Skeletal muscle cell (primary cell): ENCODE measurements around the gene GPC6.

Experiments
- DNase-seq: peaks from one replicate; pipeline ENCODE4 v3.0.0-alpha.2; 2010; ENCODE audit warnings: low read depth
- H3K4me3 ChIP-seq: 2 replicates; pipeline ENCODE4 v1.5.1; 2011; ENCODE audit warnings: low read depth, mild to moderate bottlenecking, control low read depth, low read length, moderate library complexity

GPC6 gene

DNA sequence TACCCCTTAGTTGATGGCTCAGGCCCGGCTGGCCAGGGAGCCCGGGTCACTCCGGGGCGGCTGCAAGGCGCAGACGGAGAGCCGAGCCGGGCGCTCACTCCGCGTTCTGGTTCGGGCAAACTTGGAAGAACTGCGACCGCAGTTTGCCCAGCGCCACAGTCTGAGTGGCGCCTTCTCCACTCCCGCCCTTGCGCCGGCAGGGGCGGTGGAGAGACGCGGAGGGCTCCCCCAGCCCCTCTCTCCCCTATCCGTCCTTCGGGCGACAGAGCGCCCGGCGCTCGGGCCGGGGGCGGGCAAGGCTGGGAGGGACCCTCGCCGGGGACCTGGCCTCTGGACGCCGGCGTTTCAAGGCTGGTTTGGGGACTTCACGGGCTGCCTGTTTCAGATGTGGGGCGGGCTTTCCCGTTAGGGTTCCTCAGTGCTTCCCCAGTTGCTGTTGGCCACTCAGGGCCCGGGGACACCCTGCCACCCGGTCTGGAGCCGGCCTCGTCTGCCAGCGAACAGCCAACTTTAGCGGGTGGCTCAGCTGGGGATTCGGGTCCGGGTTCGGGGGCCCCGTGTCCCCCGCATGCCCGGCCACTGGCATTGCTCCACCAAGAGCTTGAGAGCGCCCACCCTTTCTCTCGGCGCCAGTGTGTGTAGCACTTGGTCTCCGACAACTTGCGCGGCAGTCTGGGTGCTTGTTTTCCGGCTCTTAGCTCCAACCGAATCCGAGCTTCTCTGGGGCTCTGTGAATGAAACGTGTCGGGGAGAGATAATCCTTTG lies 1.5 kb downstream of the GPC6 start:
- peak overlapping the region; percentile 94 for H3K4me3 ChIP-seq
- no peak for DNase-seq

DNA sequence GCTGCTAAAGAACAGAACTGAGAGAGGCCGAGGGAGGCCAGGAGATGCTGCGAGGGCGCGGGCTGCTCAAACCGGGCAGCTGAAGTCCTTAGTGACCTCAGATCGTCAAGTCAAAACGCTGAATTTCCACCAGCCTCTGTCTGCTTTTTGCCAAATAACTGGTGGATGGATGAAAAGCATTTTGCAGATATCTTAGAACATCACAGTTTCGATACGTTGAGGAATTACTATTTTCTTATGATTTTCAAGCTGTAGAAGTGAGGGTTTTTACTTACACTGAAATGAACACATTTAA lies 2.0 kb downstream of the GPC6 start:
- no peak for DNase-seq
- H3K4me3 ChIP-seq, result peak overlapping the region; percentile 94

DNA sequence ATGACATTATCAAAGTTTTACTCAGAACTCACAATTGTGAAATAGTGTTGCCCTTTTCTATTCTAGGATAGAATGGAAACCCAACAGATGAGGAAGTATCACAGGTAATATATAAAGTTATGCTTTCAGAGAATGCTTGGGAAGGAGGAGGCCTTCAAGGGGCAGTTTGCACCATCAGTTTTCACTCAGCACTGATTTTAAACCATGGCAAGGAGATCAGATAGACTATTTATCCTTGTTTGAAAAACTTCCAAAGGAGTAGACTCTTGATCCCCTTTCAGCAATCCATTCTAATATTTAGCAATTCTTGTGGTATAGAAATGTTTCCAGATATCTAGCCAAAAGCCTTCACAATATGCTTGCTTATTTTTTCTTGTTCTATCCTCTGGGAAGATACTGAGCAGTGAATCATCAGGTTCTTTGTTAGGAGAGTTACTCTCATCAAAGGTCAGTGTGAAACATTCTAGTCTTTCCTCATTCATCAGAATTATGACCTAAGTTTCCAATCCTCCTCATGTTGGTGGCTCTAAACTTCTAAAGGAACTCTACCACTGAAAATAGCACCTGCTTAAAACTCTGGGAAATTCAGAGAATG lies 3.8 kb downstream of the GPC6 start:
- no peak overlapping the region for H3K4me3 ChIP-seq
- no peak for DNase-seq

DNA sequence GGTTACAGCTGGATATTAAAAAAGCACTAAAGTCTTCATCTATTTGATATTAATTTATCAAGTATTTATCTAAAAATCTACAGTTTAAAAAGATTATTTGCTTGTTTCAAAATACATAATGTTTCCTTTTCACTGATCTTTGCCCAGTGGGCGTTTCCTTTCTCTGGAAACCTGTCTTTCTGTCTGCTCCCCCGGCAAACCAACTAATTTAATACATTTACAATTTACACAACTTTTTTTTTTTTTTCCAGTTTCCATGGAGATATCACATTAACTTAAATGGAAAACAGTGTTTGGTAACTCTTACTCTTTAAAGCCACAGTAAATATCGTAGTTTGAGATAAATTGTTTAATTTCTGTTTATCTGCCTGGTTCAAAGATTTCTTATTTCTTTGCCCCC lies 5.3 kb downstream of the GPC6 start:
- H3K4me3 ChIP-seq, result no peak overlapping the region
- no peak for DNase-seq

DNA sequence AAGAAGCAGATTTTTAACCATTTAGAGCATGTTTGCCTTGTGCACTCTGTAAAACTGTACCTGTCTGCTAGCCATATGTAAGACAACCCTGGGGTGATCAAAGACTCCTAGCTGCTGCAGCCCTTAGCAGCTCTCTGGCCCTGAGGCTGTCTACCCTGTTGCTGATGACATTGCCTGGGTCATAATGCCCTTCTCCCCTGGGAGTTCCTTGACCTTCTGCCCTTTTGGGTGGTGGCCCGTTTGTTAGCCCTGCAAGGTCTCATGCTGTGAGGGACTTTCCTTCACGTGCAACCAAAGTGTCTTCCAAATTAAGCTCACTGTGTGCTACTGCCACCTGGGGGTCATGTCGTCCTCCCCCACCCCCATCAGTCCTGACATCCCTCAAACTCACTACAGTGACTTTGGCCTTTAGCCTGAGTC lies 7.4 kb downstream of the GPC6 start:
- DNase-seq, result no peak
- no peak overlapping the region for H3K4me3 ChIP-seq

DNA sequence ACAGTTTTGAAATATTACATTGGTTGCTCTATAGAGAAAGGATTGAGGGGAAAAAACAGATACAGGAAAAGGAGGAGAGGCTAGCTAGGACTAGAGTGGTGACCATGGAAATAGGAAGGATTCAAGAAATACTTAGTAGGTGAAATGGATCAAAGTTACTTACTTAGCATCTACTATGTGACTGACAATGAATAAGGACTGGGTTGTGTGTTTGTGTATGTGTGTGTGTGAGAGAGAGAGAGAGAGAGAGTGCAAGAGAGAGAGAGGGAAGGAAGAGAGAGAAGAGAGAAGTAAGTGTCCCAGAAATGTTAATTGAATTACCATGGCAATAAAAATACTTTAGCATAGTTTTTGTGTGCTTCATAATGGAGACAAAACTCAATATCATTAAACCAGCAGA lies 7.9 kb downstream of the GPC6 start:
- no peak for DNase-seq
- H3K4me3 ChIP-seq, result no peak overlapping the region

DNA sequence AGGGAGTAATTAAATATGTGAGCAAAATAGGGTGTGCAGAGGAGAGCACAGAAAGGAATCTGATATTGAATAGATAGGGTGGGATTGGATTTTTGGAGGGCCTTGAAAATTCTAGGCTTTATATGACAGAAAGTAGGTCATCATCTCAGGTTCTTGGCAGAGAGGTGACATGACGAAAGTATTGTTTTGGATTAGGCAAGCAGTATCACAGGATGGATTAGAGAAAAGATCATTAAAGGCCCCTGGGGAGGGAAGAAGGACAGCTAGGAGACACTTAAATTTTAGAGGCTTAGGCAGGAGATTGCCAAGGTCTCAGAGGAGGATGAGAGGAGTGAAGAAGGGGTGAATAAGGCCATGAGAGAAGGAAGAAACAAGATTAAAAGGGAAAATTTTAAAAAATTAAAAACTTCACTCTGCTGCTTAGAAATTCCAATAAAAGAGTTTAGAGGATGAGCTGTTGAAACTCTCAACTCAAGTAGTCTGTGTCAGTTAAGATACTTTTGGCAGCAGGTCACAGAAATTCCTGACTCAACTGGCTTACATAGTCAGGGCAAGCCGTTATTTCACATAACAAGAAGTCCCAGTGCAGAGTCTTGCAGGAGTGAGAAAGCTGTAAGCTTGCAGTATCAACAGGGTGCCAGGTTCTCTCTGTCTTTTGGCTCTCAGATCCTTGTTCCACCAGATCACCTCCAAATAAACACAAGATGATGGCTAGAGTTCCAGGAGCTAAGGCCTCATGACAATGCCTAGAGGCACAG lies 8.8 kb downstream of the GPC6 start:
- H3K4me3 ChIP-seq, result no peak overlapping the region
- no peak for DNase-seq

DNA sequence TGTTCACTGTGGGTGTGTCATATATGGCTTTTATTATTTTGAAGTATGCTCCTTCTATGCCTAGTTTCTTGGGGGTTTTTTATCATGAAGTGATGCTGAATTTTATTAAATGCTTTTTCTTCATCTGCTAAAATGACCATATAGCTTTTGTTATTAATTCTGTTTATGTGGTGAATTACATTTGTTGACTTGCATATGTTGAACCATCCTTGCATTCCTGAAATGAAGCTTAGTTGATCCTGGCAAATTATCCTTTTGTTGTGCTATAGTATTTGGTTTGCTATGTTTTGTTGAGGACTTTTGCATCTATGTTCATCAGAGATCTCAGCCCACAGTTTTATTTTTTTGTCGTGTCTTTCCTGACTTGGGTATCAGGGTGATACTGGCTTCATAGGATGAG lies 12.1 kb downstream of the GPC6 start:
- DNase-seq, result no peak
- H3K4me3 ChIP-seq, result no peak overlapping the region

DNA sequence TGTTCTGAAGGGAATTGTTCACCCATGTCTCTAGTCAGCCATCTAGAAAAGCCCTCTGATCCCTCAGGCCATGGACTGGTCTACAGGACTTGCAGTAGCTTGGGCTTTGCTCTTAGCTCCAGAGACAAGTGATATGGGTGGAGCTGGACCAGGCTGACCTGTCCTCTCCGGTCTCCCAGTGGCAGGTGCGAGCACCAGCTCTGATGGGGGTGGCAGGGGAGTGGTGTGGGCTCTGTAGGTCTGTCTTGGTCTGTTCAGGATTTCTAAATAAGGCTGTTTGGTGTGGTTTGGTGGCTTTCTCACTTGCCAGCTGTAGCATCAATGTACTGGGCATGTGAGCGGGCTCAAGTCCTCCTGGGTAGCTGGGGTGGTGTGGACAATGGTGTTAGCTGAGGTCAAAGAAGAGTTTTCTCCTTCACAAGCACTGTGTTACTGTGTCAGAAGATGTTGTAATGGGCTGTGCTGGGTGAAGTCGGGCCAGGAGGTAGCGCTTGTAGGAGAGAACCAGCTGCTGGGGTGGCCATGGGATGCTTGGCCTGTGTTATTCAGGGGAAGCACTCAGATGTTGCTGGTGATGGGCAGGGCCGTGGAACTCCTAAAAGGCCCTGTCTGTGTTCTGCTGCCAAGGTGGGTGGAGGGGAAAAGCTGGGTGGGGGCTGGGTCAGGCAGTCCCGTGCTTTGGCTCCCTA lies 16.9 kb downstream of the GPC6 start:
- no peak overlapping the region for H3K4me3 ChIP-seq
- no peak for DNase-seq

DNA sequence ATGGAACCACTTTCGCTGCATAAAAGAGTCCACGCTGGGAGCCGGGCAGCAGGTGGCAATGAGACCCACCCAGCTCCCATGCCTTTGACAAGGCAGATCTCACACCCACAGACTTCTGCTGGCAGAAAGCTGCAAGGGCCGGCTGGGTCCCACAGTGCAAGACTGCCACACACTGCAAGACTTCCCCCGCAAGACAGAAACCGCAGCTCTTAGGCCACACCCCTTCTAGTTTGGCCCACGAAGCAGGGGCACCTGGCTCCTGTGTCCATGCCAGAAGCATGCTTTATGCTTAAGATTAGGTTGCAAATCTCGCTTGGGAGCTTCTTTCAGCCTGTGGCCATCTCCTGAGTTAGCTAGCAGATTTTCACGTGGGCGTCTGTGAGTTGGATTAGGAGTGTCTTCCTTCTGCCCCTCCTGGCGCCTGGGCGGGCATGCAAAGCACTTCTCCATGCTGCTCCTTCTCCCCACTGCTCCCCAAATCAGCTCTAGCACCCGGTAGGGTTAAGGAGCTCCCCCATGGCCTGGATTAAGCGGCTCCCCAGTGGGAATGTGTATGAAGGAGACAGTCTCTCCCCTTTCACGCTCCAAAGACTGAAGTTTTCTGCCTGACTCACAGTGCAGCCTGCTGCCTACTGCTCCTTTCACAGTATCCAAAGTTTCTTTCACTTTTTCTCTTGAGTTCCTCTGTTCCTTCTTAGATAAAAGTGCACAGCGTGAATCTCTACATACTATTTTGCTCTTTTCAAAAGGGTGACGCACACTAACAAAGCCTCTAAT lies 17.7 kb downstream of the GPC6 start:
- peak overlapping the region; percentile 39 for H3K4me3 ChIP-seq
- no peak for DNase-seq

DNA sequence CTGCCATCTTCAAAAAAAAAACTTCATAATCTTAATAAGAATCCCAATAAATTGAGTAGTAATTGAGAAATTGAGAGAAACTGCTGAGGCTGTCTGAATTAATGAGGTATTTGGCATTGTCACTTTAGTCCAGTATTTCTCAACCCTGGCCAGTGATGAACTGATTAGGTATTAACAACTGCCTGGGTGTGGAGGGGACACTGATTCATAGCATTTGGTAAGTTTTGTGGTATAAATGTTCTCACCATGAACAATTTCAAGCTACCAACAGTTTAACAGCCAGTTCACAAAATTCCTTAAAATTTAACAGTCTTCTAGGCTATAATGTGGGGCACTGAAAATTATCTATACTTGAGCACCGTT lies 18.3 kb downstream of the GPC6 start:
- peak overlapping the region; percentile 39 for H3K4me3 ChIP-seq
- no peak for DNase-seq

DNA sequence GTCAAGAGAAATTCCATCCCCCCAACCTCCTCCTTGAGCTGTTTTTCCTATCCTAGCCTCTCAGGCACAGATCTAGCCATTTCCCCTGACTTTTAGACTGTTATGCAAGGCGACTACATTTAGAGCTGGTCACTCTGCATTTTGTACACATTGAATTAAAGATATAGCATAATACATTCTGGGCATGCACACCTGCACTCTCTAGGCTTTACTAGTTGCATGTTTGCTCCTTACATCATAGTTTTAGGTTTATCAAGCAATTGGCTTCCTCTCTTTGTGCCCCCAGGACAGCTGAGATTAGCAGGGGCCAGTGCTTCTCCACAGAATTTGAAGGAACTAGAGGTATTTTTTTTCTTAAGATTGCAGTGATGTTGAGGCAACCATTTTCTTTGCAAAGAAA lies 19.5 kb downstream of the GPC6 start:
- no peak overlapping the region for H3K4me3 ChIP-seq
- DNase-seq, result no peak

DNA sequence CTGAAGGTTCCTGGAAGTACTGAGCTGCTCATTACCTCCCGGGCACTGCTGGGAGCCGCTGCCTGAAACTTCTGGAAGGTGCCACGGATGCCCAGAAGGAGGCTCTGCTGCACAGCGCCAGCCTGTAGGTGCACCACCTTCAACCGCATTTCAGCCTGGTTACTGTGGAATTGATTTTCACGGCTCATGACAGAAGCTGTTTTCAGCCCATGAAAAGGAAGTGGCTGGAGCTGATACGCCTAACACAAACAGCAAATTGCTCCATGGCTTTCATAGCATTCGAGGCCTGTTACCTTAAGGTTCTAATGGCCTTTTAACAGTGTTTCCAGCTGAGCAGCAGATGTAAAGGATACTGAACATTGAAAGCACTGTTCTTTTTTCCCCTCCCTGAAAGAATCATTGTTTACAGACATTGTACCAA lies 22.0 kb downstream of the GPC6 start:
- no peak for DNase-seq
- H3K4me3 ChIP-seq, result no peak overlapping the region

DNA sequence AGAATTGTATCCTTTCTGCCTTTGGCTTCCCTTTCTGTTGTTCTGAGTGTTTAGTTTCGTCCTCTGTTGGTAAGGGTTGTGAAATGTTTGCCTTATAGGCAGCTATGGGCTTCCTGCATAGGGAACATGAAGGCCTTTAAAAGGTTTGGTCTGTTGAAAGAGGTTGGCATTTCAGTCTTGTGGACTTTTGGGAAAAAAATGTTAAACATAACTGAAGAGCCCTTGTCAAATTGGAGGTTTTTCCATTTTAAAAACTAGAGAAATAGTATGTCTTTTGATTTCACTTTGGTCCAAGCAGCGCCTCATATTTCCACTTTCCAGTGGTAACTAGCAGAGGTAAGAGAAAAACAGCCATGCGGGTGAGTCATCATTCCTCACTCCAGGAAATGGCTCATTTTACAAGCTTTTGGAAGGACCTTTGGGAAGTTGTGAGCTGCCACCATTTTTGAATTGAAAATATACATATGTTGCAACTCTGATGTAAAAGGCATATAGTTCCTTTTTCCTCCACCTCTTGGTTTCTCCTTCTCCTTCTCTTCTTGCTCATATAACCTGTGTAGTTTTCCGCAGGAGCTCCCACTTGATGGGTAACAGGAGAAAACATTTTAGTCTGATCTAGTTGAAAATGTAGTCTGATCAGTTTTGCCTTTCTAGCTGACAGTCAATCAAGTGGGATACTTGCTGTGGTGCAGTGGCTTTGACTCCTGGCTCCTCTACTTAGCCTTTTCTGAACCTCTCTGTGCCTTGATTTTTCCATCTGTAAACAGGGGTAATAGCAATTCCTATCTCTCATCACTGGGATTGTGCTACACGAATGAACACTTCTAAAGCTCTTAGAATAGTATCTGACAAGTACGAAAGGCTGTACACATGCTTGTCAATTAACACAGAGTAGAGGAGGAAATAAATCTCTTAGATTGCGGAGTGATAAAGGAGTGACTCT lies 23.0 kb downstream of the GPC6 start:
- DNase-seq, result no peak
- H3K4me3 ChIP-seq, result no peak overlapping the region

DNA sequence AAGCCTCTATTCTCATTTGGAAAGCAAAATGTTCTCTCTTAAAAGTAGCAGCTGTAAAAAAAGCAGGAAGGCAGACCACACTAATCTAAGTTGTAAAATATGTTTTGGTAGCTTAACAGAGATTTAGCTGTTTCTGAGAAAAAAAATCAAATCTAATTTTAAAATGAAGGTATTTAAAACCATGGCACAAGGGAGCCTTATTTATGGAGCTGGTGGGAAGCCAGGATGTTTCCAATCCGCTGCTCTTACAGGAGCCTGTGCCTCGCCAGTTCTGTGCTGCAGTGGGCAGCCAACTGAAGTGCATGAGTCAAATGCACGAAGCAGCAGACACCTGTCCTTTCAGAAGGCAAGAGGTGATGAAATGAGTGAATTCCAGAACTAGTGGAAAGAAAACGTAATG lies 28.2 kb downstream of the GPC6 start:
- H3K4me3 ChIP-seq, result no peak overlapping the region
- DNase-seq, result no peak

DNA sequence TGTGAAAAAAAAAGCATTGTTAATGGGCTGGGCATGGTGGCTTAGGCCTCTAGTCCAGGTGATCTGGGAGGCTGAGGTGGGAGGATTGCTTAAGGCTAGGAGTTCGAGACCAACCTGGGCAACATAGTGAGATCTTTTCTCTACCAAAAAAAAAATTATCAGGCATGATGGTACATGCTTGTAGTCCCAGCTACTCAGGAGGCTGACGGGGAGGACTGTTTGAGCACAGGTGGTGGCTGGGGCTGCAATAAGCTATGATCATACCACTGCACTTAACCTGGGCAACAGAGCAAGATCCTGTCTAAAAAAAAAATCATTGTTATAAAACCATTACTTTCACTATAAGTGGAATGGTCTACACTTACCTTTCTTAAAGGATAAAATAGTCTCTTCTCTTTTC lies 30.4 kb downstream of the GPC6 start:
- DNase-seq, result no peak
- no peak overlapping the region for H3K4me3 ChIP-seq

DNA sequence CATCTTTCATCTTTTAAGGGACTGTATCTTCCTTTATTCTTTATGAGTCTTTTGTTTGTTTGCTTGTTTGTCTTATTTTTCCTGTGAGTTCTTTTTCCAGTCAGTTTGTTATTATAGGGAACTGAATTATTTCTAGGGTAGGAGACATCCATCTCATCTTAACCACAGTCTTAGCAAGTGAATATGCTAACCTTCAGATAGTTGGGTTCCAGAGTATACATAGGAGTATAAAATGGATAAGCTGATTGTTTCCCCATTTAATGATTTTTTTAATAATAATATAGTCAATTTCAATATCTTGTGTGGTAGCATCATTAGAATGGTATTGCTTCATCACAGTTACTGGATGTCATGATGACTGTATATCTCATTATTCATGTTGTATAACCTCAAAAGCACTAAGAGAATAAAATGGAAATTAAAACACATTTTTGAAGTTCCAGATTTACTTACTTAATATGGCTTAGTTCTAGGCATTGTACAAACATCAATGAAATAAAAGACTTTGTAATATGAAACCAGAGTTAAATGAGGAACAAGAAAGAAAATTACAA lies 33.0 kb downstream of the GPC6 start:
- no peak overlapping the region for H3K4me3 ChIP-seq
- no peak for DNase-seq

DNA sequence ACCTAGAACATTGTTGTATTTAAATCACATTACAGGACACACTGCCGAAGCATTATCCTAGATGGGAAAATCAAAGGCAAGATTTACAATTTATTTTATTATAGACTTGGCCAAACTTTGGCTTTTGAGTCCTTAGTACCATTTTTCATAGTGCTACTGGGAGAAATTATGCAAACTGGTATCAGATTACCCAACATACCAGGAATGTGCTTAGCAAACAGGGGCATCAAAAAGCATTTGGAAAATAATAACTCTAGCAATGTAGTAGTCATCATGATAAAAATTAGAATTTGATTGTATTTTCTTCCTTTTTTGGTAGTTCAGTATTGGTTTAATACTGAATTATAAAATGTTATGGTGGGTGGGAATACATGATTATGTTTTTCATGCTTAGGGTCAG lies 34.0 kb downstream of the GPC6 start:
- no peak overlapping the region for H3K4me3 ChIP-seq
- no peak for DNase-seq
